UCSD-AML1 (cell line): ENCODE measurements around the gene SCGB1C2.

Source experiments
- DNase-seq: peaks from one replicate; lab custom pipeline; 2025; ENCODE audit not compliant: unreplicated experiment; lab: John Stamatoyannopoulos, UW

SCGB1C2 gene

DNA sequence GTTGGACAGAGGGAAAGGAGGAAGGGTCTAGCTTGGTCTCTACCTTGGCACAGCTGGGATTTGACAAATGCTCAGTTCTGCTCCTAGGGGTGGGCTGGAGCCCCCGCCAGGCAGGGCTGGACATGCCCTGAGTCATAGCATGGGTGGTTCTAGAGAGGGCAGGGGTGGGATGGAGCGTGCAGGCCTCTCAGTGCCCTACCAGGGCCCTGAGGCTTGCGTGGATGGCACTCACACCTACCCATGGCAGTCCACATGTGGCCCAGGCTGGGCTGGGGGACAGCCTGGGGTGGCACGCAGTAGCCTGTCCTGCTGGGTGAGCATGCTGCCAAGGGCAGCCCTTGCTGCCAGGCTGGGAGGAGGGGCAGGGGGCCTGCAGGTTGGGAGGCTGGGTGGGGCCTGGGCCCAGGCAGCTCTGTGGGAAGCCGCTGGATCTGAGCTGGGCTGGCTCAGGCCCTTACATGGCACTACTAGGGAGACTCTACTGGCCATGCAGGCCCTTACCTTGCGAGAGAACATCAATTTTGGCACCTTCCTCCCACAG, 32.8 kb downstream of the SCGB1C2 start:
- no peak for DNase-seq

DNA sequence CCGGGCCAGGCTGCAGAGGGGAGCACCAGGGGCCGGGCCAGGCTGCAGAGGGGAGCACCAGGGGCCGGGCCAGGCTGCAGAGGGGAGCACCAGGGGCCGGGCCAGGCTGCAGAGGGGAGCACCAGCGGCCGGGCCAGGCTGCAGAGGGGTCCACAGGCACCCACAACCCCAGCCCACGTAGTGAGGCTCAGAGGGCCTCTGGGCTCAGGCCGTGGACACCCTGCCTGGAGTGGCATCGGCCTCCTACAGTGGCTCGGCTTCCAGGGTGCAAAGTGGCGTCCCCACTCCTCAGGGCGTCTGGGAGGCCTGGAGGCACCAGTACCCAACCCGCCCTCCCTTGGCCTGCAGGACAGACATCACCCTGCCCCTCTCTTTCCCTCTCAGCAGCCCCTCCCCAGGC, 34.5 kb downstream of the SCGB1C2 start:
- DNase-seq = no peak

DNA sequence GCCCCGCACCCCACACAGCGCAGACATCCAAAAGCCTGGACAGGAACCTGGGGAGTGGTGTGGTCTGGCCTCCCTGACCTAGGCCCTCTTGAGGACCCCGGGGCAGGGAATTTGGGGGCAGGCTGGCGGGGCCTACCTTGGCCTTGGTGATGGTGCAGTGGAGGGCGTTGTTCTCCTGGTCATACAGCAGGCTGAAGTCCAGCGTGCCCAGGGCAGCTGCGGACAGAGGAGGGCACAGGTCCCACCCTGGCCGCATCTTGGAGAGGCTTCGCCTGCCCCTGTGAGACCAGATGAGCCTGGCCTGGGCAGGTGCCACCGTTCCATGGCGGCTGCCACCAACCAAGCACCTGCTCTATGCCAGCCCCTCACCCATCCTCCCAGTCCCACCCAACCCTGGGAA, 35.0 kb downstream of the SCGB1C2 start:
- DNase-seq = no peak

DNA sequence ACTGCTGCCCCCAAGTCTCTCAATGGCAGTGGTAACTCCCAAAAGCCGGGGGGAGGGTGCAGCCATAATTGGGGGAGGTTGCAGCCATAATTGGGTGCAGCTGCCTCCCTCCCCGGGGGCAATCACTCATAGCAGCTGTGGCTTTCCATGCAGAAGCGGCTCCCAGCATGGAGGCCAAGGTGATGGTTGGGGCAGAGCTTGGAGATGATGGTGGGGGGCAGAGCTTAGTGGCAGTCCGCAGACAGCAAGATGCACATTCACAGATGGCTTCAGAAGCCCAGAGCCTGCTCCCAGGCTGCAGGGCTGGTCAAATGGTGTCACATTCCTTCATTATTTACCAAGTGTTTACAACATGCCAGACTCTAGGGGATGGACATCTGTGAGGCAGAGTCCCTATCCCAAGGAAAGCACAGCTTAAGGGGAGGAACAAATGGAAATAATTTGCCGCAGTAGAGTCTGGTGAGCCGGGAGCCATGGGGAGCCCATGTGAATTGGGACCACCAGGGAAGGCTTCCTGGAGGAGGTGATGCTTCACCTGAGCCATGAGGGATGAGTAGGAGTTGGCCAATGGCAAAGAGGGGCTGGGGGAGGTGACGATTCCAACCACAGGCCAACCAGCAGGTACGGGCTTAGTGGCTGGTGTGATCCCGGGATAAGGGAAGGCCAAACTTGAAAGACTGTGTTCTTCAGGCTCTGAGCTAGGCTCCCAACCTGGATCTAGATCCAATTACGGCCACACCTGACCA, 36.0 kb downstream of the SCGB1C2 start:
- DNase-seq = no peak

DNA sequence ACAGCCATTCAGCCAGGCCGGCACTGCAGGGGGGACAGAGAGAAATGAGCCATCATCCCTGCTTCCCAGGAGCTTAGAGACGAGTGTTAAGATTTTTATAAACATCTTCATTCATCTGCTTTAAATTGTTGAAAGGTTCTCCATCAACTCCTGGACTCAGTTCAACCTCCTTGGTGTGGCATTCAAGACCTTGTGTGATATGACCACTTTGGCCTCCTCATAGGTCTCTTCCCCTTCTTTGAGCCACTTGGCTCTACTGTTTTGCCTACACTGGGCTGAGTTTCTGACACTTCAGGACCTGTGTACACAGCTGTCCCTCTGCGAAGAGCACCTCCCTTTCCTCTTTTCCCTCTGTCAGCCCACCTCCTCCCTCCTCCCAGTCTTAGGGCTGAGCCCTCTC, 39.8 kb downstream of the SCGB1C2 start:
- DNase-seq = no peak

DNA sequence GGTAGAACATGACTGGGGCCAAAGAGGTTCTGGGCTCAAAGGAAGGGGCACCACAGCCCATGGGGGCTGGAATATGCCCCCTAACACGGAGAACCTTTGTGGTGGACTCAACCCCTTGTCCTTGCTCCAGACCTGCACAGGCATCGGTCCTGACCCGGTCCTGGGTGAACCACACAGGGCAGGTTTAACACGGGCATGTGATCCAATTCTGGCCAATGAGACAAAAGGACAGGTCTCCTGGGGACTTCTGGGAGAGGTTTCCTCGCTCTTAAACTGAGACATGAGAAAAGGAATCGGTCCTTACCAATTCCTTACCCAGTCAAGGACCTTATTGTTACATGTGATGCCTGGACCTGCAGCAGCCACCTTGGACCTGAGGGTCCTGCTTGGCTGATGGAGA, 40.4 kb downstream of the SCGB1C2 start:
- no peak for DNase-seq

DNA sequence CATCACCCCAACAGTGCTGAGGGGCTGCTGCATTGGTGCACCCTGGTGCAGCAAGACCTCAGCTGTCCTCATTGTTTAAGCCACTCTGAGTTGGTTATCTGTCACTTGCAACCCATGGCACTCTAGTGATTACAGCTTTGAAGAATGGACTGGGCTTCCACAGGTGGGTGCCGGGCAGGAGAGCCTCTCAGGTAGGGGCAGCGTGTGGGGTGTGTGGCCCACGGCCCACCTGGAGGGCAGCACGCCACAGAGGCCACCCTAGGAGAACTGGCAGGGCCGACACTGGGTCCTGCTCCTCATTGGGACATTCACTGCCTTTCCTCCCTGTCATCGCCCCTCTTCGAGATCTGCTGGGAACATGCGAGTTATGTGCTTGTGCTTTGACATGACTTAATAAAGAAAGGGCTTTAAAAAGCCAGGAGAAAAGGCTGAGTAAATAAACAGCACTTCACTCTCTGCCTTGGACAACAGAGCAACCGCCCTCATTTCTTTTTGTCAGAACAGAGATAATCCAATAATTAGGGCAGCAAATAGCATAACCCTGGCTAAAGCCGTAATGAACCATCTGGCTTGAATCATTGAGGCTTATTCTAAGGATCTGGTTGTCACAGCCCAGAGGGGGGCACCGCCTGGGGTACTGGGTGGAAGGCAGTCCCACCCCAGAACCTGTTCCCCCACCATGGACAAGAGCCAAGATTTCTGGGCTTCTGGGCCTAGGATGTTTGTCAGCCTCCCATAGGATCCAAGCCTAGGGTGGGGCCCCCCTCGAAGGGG, 41.1 kb downstream of the SCGB1C2 start:
- DNase-seq = no peak

DNA sequence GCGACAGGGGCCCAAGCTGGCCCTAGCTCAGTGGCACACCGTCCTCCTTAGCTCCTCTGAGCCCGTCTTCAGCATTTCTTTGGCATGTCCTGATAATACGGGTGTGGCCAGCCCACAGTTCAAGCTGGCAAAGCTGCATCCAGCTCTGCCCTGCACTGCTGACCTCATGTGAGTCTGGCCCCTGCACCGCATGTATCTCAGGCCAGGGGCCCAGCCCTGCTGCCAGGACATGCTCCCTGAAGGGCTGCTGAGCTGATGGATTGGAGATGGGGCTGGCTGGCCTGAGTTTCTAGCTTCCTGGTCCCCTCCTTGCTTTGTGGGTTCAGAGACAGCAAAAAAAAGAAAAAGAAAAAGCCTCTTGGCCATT, 41.7 kb downstream of the SCGB1C2 start:
- no peak for DNase-seq

DNA sequence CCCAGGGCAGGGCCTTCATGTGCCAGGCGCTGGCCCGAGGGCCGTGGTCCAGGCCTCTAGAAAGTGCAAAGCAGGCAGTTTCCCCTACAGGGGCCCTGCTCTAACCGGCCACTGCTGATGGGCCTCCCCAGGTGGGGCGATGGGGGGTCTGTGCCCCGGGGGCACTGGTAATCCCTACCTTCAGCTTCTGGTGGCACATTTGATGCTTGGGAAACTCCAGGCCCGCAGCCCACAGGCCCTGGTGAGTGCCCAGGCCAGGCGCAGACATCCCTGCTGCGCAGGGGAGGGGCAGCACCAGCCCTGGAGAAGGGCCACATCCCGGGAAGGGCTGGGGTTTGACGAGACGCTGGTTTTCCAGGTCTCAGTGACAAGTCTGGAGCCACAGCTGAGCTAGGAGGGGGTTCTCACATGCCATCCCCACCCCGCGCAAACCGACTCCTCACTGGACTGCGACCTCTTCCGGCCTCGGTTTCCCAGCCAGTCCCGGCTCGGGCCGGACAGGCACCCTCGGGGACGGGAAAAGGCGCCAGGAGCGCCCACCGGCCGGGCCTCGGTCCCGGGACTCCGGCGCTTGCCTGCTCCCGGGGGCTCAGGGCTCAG, 42.5 kb downstream of the SCGB1C2 start:
- no peak for DNase-seq

DNA sequence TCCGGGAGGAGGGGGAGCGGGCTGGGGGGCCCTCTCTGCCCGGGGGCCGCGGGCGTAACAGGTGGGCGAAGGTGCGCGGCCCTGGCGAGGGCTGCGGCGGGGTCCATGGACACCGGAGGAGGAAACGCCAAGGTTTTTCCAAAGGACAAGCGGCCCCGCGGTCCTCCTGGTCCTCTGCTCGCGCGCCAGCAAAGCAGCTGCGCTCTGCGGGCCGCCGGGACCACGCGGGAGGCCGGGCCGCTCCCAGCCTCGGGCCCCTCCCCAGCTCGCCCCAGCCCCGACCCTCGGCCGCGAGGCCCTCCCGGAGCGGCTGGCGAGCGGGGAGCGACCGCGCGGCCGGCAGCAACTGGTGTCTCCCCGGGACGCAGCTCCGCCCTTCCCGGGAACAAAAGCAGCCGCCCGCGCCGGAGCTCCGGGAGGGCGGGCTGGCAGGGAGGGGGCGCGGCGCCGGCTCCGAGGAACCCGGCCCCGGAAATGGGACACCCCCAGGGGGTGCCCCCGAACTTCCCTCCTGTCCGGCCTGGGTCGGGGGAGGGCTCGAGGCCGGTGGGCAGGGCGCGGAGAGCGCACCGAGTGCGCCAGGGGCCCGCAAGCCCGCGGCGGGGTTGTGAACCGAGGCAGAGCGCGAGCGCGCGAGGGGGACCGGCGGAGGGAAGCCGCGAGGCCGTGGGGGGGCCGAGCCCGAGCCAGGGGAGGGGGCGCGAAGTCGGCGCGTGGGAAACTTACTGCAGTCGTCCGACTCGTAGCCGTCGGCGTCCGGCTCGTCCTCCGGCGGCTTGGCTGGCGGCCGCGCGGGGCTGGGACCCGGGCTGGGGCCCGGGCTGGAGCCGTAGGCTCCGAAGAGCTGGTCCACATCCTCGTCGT, 43.2 kb downstream of the SCGB1C2 start:
- no peak for DNase-seq

DNA sequence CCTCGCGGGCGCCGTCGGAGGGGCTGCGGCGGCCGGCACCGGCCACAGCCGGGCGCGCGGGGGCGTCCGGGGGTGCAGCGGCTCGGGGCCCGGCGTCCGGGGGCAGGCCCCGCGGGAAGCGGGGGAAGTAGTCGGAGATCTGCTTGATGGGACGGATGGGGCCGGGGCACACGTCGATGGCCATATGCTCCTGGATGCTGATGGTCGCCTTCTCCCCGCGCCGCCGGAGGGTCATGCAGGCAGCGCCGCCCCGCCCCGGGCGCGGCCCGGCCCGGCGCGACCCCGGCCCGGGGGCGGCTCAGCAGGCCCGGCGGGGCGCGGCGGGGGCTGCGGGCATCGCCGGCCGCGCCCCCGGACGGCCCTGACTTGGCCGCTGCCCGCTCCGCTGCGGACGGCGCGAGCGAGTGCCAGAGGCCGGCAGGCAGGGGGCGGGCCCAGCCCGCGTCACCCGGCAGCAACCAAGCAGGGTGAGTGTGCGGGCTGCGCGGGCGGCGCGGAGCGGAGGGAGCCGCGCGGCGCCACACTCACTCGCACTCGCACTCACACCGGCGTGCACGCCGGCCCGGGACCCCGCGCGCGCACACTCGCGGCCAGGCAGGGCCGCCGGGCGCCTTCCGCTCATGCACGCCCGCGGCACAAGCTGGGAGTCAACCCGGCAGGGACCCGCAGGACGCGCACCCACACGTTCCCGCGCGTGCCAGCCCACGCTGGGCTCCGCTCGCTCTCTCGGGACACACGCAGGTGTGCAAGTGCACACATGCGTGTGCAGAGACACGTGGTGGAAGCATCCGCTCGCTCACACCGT, 44.1 kb downstream of the SCGB1C2 start, which contains the start of gene DOC2B:
Gene DOC2B (minus strand): TSS at position 406 of the 805 bp plus-strand sequence. CDS start 171 bp downstream, at position 235.
- DNase-seq = no peak

DNA sequence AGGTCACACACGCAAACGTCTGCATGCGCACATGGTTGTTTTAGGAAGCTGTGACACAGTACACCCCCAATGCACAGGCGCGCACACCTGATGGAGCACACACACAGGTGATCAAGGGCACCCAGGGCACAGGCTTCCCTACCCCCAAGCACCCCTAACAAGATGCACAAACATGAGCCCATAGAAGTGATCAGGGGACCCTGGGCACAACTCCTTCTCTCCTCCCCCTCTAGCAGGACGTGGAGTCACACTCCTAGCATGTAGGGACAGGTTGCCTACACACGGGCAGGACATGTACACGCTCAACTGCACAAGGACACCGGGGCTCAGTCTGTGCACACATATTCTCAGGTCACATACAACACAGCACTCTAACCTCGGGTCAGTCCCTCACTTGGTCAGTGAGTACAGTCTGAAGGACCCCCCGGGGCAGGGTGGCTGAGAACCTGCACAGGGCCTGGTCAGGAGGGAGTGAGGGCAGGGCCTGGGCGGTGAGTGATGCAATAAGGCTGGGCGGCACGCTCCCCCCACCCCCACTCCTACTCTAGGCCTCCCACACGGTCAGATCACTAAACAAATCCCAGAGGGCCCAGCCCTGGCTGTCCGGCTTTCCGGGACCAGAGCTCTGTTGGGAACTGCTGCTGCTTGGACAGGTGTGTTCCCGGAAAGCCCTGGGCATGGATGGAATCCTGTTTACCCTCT, 44.8 kb downstream of the SCGB1C2 start:
- DNase-seq = no peak

DNA sequence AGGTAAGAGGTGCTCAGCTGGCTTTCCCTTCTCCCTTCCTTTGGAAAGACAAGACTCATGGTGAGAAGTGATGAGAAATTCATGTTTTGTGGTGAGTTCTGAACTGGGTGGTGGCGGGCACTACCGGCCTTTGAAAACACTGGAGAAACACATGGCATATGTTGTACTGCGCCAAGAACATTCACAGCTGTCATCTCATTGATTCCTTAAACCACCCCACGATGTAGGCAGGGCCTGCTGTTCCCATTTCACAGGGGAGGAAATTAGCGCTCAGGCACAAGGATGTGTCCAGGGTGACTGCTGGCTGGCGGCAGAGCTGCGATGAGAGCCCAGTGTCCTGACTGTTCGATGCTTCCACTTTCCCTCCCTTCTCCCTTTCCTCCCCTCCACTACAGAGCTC, 45.7 kb downstream of the SCGB1C2 start:
- no peak for DNase-seq

DNA sequence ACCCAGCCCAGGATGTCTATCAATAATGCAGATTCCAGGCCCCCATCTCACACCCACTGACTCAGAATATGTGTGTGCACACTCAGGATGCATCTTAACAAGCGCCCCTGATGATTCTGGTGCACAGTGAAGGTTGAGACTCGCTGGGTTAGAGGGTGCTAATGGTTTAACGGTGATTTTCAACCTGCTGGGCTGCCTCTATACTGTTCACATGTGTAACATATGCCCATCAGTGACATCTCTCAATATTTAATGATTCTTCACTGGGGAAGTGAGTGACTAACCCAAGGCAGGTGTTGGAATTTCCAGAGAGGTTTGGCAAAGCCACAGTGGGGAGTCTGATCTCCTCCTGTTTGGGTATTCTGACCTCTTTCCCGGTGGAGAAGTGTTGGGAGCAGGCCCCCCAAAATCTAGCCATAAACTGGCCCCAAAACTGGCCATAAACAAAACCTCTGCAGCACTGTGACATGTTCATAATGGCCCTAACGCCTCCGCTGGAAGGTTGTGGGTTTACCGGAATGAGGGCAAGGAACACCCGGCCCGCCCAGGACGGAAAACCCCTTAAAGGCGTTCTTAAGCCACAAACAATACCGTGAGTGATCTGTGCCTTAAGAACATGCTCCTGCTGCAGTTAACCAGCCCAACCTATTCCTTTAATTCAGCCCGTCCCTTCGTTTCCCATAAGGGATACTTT, 48.2 kb downstream of the SCGB1C2 start:
- DNase-seq = no peak

DNA sequence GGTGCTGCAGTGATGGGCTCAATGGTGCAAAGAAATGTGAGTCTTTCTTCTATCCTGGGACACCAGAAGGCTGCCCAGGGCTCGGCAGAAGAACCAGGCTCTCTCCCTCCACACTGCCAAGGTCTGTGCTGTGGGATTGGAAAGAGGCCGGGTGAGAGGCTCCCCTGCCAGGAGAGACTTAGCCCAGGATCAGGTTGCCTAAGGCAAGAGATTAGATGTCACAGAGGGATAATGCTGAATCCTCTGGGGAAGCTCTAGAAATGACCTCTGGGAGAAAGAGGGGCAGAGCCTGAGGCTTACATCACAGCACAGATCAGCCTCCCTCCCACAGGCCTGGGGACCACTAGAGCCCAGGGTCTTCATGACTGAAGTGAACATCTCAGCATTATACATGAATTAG, 49.8 kb downstream of the SCGB1C2 start:
- DNase-seq = no peak
